GM12878 (cell line): Measurements from ENCODE around the gene TELO2.

Experiments
- BRCA1 ChIP-seq: IDR thresholded peaks from 2 replicates; pipeline ENCODE4 v1.6.1; 2011; ENCODE audit warnings: low read depth, low read length, improper control_type of control experiment
- CEBPB ChIP-seq, 2 experiments: fragments of 150-350 bp in 1 of 2; IDR thresholded peaks; 2 replicates each; pipeline ENCODE4 v1.6.1; 2012 to 2014; ENCODE audit warnings: low read depth in 2 of 2, low read length in 2 of 2, borderline replicate concordance in 1 of 2, inconsistent platforms in 1 of 2
- POLR2AphosphoS5 ChIP-seq: IDR thresholded peaks from 2 replicates; pipeline ENCODE4 v1.6.1; 2011; ENCODE audit warnings: mild to moderate bottlenecking, low read length, inconsistent platforms
- SIN3A ChIP-seq: IDR thresholded peaks from 2 replicates; pipeline ENCODE4 v1.6.1; 2012; ENCODE audit warnings: low read depth, low read length, improper control_type of control experiment
- TF ChIP-seq, protein P1 (sequence below), 3 experiments: IDR thresholded peaks in 2 of 3; conservative IDR thresholded peaks in 1 of 3; 2 replicates each; pipeline ENCODE4 v1.5.1; 2011; ENCODE audit warnings: low read depth in 3 of 3, low read length in 3 of 3, mild to moderate bottlenecking in 3 of 3, control low read depth in 2 of 3, moderate library complexity in 2 of 3, inconsistent platforms in 1 of 3, mixed read lengths in 1 of 3; ENCODE audit not compliant: control insufficient read depth in 2 of 3, insufficient read depth in 1 of 3; ENCODE audit errors: extremely low read depth in 1 of 3
- TF ChIP-seq, protein P2 (sequence below): IDR thresholded peaks from 2 replicates; pipeline ENCODE4 v1.6.1; 2011; ENCODE audit warnings: borderline replicate concordance, low read depth, mild to moderate bottlenecking, moderate library complexity, low read length; ENCODE audit not compliant: insufficient read depth, poor library complexity, severe bottlenecking

DNA sequence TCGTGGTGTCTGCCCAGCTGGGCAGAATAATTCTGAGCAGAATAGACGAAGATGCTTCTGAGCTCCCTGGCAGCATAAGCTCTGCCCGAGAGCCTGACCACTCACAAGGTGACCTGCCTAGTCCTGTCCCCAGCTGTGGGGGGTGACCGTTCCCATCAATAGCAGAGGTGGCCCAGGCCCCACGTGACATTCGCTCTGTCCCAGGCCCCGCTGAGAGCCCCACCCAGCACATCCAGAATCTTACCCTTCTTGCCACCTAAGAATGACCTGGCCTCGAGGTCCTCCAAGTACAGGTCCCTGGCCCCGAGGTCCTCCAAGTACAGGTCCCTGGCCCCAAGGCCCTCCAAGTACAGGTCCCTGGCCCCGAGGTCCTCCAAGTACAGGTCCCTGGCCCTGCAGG is 39.6 kb downstream of the TELO2 start:
- TF ChIP-seq, protein P1, sequence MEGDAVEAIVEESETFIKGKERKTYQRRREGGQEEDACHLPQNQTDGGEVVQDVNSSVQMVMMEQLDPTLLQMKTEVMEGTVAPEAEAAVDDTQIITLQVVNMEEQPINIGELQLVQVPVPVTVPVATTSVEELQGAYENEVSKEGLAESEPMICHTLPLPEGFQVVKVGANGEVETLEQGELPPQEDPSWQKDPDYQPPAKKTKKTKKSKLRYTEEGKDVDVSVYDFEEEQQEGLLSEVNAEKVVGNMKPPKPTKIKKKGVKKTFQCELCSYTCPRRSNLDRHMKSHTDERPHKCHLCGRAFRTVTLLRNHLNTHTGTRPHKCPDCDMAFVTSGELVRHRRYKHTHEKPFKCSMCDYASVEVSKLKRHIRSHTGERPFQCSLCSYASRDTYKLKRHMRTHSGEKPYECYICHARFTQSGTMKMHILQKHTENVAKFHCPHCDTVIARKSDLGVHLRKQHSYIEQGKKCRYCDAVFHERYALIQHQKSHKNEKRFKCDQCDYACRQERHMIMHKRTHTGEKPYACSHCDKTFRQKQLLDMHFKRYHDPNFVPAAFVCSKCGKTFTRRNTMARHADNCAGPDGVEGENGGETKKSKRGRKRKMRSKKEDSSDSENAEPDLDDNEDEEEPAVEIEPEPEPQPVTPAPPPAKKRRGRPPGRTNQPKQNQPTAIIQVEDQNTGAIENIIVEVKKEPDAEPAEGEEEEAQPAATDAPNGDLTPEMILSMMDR (IDR thresholded peaks at IDR 0.05 in 2 of 3, conservative IDR thresholded peaks at IDR 0.05 in 1 of 3; ENCODE audit: control insufficient read depth in 2 of 3, extremely low read depth in 1 of 3, insufficient read depth in 1 of 3, low read depth in 3 of 3, low read length in 3 of 3) = no peak
- TF ChIP-seq CEBPB (IDR thresholded peaks at IDR 0.05; ENCODE audit: borderline replicate concordance in 1 of 2, low read depth in 2 of 2, low read length in 2 of 2) = no peak
- TF ChIP-seq BRCA1 = no peak
- no peak for TF ChIP-seq POLR2AphosphoS5
- TF ChIP-seq, protein P2, sequence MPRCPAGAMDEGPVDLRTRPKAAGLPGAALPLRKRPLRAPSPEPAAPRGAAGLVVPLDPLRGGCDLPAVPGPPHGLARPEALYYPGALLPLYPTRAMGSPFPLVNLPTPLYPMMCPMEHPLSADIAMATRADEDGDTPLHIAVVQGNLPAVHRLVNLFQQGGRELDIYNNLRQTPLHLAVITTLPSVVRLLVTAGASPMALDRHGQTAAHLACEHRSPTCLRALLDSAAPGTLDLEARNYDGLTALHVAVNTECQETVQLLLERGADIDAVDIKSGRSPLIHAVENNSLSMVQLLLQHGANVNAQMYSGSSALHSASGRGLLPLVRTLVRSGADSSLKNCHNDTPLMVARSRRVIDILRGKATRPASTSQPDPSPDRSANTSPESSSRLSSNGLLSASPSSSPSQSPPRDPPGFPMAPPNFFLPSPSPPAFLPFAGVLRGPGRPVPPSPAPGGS = no peak
- no peak for TF ChIP-seq SIN3A
